HCT116 (cell line): ENCODE results near the gene VAMP7. TPM values are rescaled to one million over a fixed set of nuclear protein-coding genes. Genes with fewer than 3 reads are reported as not detected.
A peak's percentile ranks its signal among the peaks of the same experiment; 100 is the strongest.

ENCODE experiments used
- ATAC-seq: fragments of 200-7000 bp; cut with Tn5 transposase; 2 replicates; pipeline ENCODE4 v1.9.1; 2020; ENCODE audit warnings: mild to moderate bottlenecking, moderate library complexity
- BruUV-seq: library from RNA; stranded (reverse); fragments of 400-500 nt; replicated peaks from 2 replicates; lab custom pipeline; 2021; lab: Mats Ljungman, UMichigan
- CTCF ChIA-PET: fragments of 300-600 bp; sonication (Branson Sonifier 250); formaldehyde crosslinking; loops from one replicate; lab custom pipeline; 2021; ENCODE audit warnings: antibody characterized with exemption; lab: Charles Lee
- POLR2A ChIA-PET: fragments of 300-600, 350-600 bp; sonication (Branson Sonifier 250); formaldehyde crosslinking; loops from one replicate; lab custom pipeline; 2021; ENCODE audit warnings: antibody characterized with exemption; lab: Charles Lee
- RAD21 ChIA-PET, 2 experiments: fragments of 300-600 bp; sonication (Branson Sonifier 250); formaldehyde crosslinking; loops; one replicate each; lab custom pipeline; 2023; ENCODE audit warnings: low total read pairs in 2 of 2; ENCODE audit not compliant: uncharacterized antibody in 2 of 2, unreplicated experiment in 2 of 2, low non-redundant PET in 1 of 2; lab: Charles Lee
- DNase-seq: peaks from one replicate; pipeline ENCODE4 v3.0.0-alpha.2; 2010; ENCODE audit warnings: low read depth, low spot score
- H2AFZ ChIP-seq: fragments of 200-600 bp; shearing (Covaris generic), sonication (generic); 2 replicates; pipeline ENCODE4 v1.6.1; 2017; ENCODE audit warnings: low read depth, mixed run types, mixed read lengths, antibody characterized with exemption, low read length; ENCODE audit not compliant: poor library complexity, severe bottlenecking
- H3K27ac ChIP-seq: 2 replicates; pipeline ENCODE4 v1.5.1; 2012; ENCODE audit warnings: low read depth, low read length
- H3K27me3 ChIP-seq: fragments of 200-600 bp; sonication (generic); 2 replicates; pipeline ENCODE4 v1.6.1; 2016; ENCODE audit warnings: mixed run types, low read length, mixed read lengths; ENCODE audit not compliant: insufficient read depth
- H3K36me3 ChIP-seq, 2 experiments: fragments of 200-500 bp in 1 of 2; fragments of 200-600 bp in 1 of 2; sonication (Bioruptor generic) in 1 of 2; sonication (generic) in 1 of 2; 2 replicates each; pipeline versions ENCODE4 v1.5.1 to v1.6.1; 2014 to 2016; ENCODE audit warnings: low read length in 2 of 2, inconsistent platforms in 1 of 2, mixed read lengths in 1 of 2, mixed run types in 1 of 2; ENCODE audit not compliant: insufficient read depth in 2 of 2, control insufficient read depth in 1 of 2
- H3K4me1 ChIP-seq, 2 experiments: fragments of 200-600 bp in 1 of 2; sonication (generic) in 1 of 2; 2 replicates each; pipeline versions ENCODE4 v1.5.1 to v1.6.1; 2012 to 2017; ENCODE audit warnings: low read length in 2 of 2, inconsistent platforms in 1 of 2, mild to moderate bottlenecking in 1 of 2, mixed read lengths in 1 of 2, mixed run types in 1 of 2, moderate library complexity in 1 of 2; ENCODE audit not compliant: insufficient read depth in 2 of 2, control insufficient read depth in 1 of 2
- H3K4me2 ChIP-seq: fragments of 200-600 bp; sonication (generic); 2 replicates; pipeline ENCODE4 v1.6.1; 2017; ENCODE audit warnings: mixed run types, low read length, mixed read lengths
- H3K4me3 ChIP-seq, 2 experiments: fragments of 200-600 bp in 1 of 2; sonication (generic) in 1 of 2; replicated peaks in 1 of 2; 2 replicates each; pipeline ENCODE4 v1.5.1; 2011 to 2016; ENCODE audit warnings: low read length in 2 of 2, control low read depth in 1 of 2, low read depth in 1 of 2, mild to moderate bottlenecking in 1 of 2, mixed read lengths in 1 of 2, mixed run types in 1 of 2
- H3K79me2 ChIP-seq: fragments of 200-600 bp; sonication (generic); 2 replicates; pipeline ENCODE4 v1.6.1; 2017; ENCODE audit warnings: mild to moderate bottlenecking, mixed run types, low read length, moderate library complexity, mixed read lengths; ENCODE audit not compliant: insufficient read depth
- H3K9ac ChIP-seq: fragments of 200-600 bp; sonication (generic); 2 replicates; pipeline ENCODE4 v1.6.1; 2016; ENCODE audit warnings: low read length, mixed read lengths
- H3K9me2 ChIP-seq: fragments of 200-600 bp; sonication (generic), shearing (Covaris generic); 2 replicates; pipeline ENCODE4 v1.6.1; 2017; ENCODE audit warnings: mixed run types, mild to moderate bottlenecking, moderate library complexity; ENCODE audit not compliant: insufficient read depth
- H3K9me3 ChIP-seq, 2 experiments: fragments of 200-500 bp in 1 of 2; fragments of 200-600 bp in 1 of 2; sonication (Bioruptor generic) in 1 of 2; sonication (generic) in 1 of 2; 2 replicates each; pipeline ENCODE4 v1.6.1; 2014 to 2017; ENCODE audit warnings: low read length in 2 of 2, mixed read lengths in 2 of 2, inconsistent platforms in 1 of 2, low read depth in 1 of 2, mild to moderate bottlenecking in 1 of 2, mixed run types in 1 of 2, moderate library complexity in 1 of 2; ENCODE audit not compliant: control insufficient read depth in 1 of 2, insufficient read depth in 1 of 2
- H4K20me1 ChIP-seq: fragments of 200-600 bp; sonication (generic), shearing (Covaris generic); 2 replicates; pipeline ENCODE4 v1.6.1; 2017; ENCODE audit warnings: mixed run types, mild to moderate bottlenecking, moderate library complexity; ENCODE audit not compliant: insufficient read depth
- ATF3 ChIP-seq: IDR thresholded peaks from 2 replicates; pipeline ENCODE4 v1.6.1; 2012
- CTCF ChIP-seq, 3 experiments: fragments of 200-600 bp in 1 of 3; sonication (generic) in 1 of 3; IDR thresholded peaks in 2 of 3; conservative IDR thresholded peaks in 1 of 3; 2 replicates each; pipeline ENCODE4 v1.5.1; 2012 to 2017; ENCODE audit warnings: low read depth in 2 of 3, low read length in 2 of 3, antibody characterized with exemption in 1 of 3, borderline replicate concordance in 1 of 3, control low read depth in 1 of 3, mild to moderate bottlenecking in 1 of 3, mixed read lengths in 1 of 3, mixed run types in 1 of 3, moderate library complexity in 1 of 3; ENCODE audit not compliant: insufficient read depth in 1 of 3
- EZH2 ChIP-seq: fragments of 200-600 bp; sonication (generic); IDR thresholded peaks from 2 replicates; pipeline ENCODE4 v1.6.1; 2017; ENCODE audit warnings: antibody characterized with exemption, mixed run types
- FOSL1 ChIP-seq: IDR thresholded peaks from 2 replicates; pipeline ENCODE4 v1.6.1; 2012; ENCODE audit warnings: low read depth
- RAD21 ChIP-seq: IDR thresholded peaks from 2 replicates; pipeline ENCODE4 v1.6.1; 2012; ENCODE audit warnings: low read depth, mild to moderate bottlenecking
- SRF ChIP-seq: IDR thresholded peaks from 2 replicates; pipeline ENCODE4 v1.6.1; 2012; ENCODE audit warnings: low read depth
- ZFX ChIP-seq: fragments of 450-650 bp; IDR thresholded peaks from 2 replicates; pipeline ENCODE4 v1.6.1; 2017
- intact Hi-C: fragments of 100-400 bp; cut with micrococcal nuclease; formaldehyde crosslinking; loops from 2 replicates; pipeline ENCODE4 v1.10.0; 2022
- total RNA-seq: library from RNA; stranded (reverse); gene quantifications from one replicate; pipeline ENCODE4 v1.2.1, GENCODE V29; 2021; ENCODE audit not compliant: unreplicated experiment

The VAMP7 gene
- total RNA-seq, 1 experiment from 2014 or later, result 32.8 TPM

GRCh38 chrX:155857561-155857960 is 23.6 kb upstream of the VAMP7 start:
- Histone ChIP-seq H2AFZ (peak overlapping the region; percentile 51), H3K79me2 (no peaks in the 10 kb centered on the region), H3K4me2 (no peak overlapping the region), H4K20me1 (no peaks in the 10 kb centered on the region), H3K36me3 (no peaks in the 10 kb centered on the region), H3K4me1 (no peaks in the 10 kb centered on the region), H3K9ac (no peak overlapping the region), H3K27me3 (no peaks in the 10 kb centered on the region), H3K9me2 (no peaks in the 10 kb centered on the region), H3K9me3 (no peaks in the 10 kb centered on the region), H3K4me3 (no peak overlapping the region), H3K27ac (no peak overlapping the region)
- no TSS peak for BruUV-seq
- ATAC-seq (peak; percentile 67; the same call in 1 of the 2 replicates), DNase-seq (no peak)
- ChIA-PET RAD21 (no interaction called here), POLR2A (no interaction called here), CTCF (no interaction called here)
- TF ChIP-seq ATF3, result no peak
- TF ChIP-seq FOSL1, result no peak
- TF ChIP-seq RAD21, result peak; percentile 58
- TF ChIP-seq CTCF (IDR thresholded peaks at IDR 0.05 in 2 of 3, conservative IDR thresholded peaks at IDR 0.05 in 1 of 3; ENCODE audit: borderline replicate concordance in 1 of 3, insufficient read depth in 1 of 3, low read depth in 2 of 3, low read length in 2 of 3), result peak; percentile 38 to 54 (median 42); a peak in 5 of 6 replicates
- TF ChIP-seq ZFX, result no peak
- intact Hi-C loops, result no loop called here

- DNase-seq (no peak), ATAC-seq (no peak)
- no peaks in the 10 kb centered on the region for H3K79me2 ChIP-seq
- H3K4me2 ChIP-seq, result no peak overlapping the region
- no peak overlapping the region for H3K4me3 ChIP-seq
- H3K27me3 ChIP-seq, result no peaks in the 10 kb centered on the region
- H3K4me1 ChIP-seq, result no peaks in the 10 kb centered on the region
- H3K9me2 ChIP-seq, result no peaks in the 10 kb centered on the region
- no peaks in the 10 kb centered on the region for H3K36me3 ChIP-seq
- TF ChIP-seq RAD21, result peak; percentile 33; the same call in 1 of the 2 replicates
- TF ChIP-seq SRF, result no peak
- TF ChIP-seq EZH2, result no peak
- peak in 1 of 3 experiments; percentile 21; a peak in 2 of 6 replicates for TF ChIP-seq CTCF (IDR thresholded peaks at IDR 0.05 in 2 of 3, conservative IDR thresholded peaks at IDR 0.05 in 1 of 3; ENCODE audit: borderline replicate concordance in 1 of 3, insufficient read depth in 1 of 3, low read depth in 2 of 3, low read length in 2 of 3)
- no peak for TF ChIP-seq ATF3
- intact Hi-C loops, result no loop called here
- H3K9ac ChIP-seq, result no peak overlapping the region
- no peaks in the 10 kb centered on the region for H4K20me1 ChIP-seq
- BruUV-seq, result no TSS peak
- no peak overlapping the region for H2AFZ ChIP-seq
- no peak overlapping the region for H3K27ac ChIP-seq
- ChIA-PET POLR2A (no interaction called here), CTCF (no interaction called here), RAD21 (no interaction called here)
- H3K9me3 ChIP-seq, result no peaks in the 10 kb centered on the region
These were observed 16.5 kb upstream of the VAMP7 start for GRCh38 chrX:155864655-155865054.
